HG03565 (cell line): ENCODE data around the gene C1QBP.
A peak's percentile ranks its signal among the peaks of the same experiment; 100 is the strongest.
"Not testable (repeated sequence)": the region's sequence is repeated elsewhere in the genome, so short reads cannot be mapped to it uniquely, and the experiment has no call there.

ENCODE experiments used
- ATAC-seq: cut with Tn5 transposase; IDR thresholded peaks from one replicate; pipeline ENCODE4 v1.9.1; 2021; ENCODE audit warnings: mild to moderate bottlenecking, moderate library complexity; ENCODE audit not compliant: unreplicated experiment

Gene C1QBP

GRCh38 chr17:5434984-5435383 lies 4.0 kb downstream of the C1QBP start:
- no peak for ATAC-seq

DNA sequence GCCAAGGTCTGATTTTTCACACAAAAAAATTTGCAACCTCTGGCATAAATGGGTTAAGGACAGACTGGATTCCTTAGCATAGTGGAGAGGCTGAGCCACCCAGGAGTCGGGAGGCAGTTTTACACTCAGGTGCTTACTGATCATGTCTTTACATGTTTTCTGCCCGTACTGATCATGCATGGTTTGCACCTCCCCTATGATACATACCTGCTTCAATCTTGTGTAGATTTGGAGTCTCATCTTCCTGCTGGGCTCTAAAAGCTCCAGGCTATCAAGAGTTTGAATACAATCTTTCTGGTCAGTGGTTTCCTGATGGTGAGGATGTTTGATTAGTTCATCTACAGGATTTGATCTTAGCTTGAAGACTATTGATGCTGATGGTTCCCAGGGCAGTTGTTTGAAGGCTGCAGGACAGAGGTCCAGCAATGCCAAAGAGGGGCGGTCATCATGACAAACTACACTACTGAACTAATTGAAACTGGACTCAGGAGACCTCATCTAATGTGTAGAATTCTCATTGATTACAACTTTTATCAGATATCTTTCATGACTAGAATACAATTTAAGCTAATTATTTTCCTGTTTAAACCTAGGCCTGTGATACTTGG lies 6.9 kb downstream of the C1QBP start:
- ATAC-seq = no peak

- ATAC-seq = not testable (repeated sequence)
Observed at GRCh38 chr17:5431234-5431633, 7.7 kb downstream of the C1QBP start.

DNA sequence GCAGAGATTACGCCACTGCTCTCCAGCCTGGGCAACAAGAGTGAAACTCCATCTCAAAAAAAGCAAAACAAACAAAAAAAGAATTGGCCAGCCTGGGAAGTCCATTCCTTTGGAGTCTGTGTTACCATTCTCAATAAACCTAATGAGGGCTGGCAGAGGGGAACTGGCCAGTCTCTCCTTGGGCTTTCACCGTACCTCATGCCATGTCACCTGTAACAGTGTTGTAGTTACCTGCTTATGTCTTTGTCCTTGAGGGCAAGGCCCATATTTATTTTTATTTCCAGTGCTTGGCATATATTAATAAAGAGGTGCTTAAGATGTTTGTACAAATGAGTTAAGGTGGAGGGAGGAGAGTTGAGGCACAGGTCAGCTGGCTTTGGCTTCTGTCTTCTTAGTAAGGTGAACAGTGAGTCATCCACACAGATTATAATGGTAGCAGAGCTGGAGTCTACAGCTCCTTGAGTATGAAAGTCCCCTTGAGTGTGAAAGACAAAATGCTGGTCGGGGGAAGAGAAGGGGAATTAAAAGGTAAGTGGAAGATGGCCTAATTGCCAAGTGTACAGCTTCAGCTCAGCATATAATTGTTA lies 8.4 kb downstream of the C1QBP start:
- no peak for ATAC-seq

GRCh38 chr17:5429191-5429887 lies 9.6 kb downstream of the C1QBP start:
- ATAC-seq = no peak

DNA sequence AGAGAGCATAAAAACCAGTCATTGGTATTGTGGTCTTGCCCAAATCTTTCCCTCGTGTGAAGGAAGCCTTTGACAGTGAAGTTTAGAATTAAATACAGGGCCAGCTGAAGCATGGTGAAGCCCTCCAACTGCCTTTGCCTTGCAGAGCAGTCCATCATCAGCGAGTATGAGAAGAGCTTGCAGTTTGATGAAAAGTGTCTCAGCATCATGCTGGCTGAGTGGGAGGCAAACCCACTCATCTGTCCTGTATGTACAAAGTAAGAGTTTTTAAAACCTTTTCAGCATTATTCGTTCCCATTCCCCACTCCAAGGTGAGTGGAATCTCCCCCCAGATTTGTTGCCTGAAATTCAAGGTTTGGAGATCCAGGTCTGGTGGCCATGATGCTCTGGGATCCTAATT lies 13.1 kb downstream of the C1QBP start:
- ATAC-seq = no peak

GRCh38 chr17:5424909-5425308 lies 14.0 kb downstream of the C1QBP start:
- no peak for ATAC-seq

GRCh38 chr17:5422505-5422904 lies 16.4 kb downstream of the C1QBP start:
- no peak for ATAC-seq

GRCh38 chr17:5419959-5420653 lies 18.8 kb downstream of the C1QBP start, which contains the start of gene RPAIN:
Gene RPAIN, plus strand, starts transcription at chr17:5420182. Its CDS starts 29 bp downstream, at chr17:5420211.
- peak; percentile 27 for ATAC-seq

- ATAC-seq = peak; percentile 79
Observed at GRCh38 chr17:5419356-5419958, 19.5 kb downstream of the C1QBP start, which contains the start of gene NUP88. Gene NUP88, minus strand, starts transcription at chr17:5419662. Its CDS starts 12 bp downstream, at chr17:5419650.

DNA sequence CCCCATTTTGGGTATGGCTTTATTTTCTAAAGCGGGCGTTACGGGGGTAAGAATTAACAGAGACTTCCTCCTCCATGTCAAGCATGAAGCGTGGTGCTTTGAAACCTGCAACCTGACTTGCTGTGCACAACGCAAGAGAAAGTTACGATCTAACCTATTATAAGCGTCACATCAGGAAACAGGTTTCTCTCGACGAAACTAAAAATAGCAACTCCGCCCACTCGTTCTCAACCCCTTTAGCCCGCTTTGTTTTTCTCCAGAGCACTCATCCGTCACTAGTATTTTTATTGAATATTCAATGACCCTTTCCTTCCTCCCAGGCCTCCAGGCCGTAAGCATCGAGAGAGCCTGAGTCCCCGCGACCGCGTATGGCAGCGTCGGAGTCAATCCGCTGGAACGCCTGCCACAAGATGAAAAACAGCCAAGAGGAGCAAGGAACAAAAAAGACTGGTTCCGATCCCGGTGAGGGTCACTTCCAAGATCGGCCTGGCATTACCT lies 20.0 kb downstream of the C1QBP start:
- no peak for ATAC-seq

- no peak for ATAC-seq
Observed at GRCh38 chr17:5416901-5417300, 22.1 kb downstream of the C1QBP start.

DNA sequence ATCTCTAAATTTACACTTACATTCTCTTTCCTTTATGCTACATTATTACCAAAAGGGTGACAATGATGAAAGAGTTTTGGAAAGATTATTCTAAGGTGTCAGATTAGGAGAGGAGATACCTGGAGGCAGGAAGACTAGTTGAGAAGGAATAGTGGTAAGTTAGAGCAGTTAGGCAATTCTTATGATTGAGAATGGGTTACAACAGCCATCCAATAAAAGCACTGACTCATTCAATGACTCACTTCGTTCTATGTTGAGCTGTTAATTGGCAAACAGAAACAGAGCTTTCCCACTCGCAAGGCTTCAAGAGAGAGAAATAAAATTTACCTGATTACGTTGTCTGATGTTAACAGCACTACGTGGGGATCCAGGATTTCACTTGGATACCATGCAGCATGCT lies 25.3 kb downstream of the C1QBP start:
- ATAC-seq = no peak

DNA sequence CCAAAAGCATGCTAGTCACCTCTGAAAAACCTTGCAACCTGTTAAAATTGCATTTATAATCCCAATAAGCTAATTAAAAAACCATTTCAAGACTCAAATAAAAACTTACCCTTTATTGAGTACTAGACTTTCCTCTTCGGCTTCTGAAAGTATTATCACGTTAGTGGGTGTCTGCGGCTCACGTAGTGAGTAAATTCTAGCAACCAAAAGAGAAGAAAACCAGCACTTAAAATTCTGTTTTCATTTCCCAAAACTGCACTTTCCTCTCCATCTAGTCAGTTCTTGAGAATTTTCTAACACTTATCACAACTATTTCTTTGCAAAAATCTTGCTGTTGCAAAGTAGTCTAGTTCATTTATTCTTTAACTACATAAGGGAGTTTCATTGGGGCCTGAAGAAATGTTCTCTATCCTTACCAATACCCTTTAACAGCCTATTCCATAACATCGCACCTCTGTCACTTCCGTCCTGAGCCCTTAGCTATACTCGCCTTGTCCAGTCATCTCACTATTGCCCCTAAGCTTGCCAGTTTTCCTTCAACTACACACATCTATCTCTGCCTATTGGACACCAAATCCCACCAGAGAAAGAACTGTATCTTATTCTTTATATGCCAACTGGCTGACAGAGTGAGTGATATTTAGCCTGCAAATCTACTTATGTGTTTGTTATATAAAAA lies 28.2 kb downstream of the C1QBP start:
- no peak for ATAC-seq

DNA sequence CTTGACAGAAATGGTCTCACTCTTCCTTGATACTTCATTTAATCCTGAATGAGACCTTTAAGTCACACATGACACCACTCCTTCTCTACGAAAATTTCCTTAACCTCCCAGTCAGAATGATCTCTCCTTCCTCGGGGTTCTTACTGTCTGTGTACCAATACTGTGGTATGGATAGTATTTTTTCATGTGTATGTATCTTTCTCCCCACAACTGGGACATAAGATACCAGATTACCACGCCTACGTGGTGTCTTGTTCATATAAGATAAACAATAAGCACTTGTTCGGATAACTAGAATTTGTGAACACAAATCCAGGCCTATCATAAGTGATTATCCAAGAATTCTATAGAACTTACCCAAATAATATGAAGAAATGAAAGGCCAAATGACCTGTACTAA lies 30.8 kb downstream of the C1QBP start:
- ATAC-seq = no peak

DNA sequence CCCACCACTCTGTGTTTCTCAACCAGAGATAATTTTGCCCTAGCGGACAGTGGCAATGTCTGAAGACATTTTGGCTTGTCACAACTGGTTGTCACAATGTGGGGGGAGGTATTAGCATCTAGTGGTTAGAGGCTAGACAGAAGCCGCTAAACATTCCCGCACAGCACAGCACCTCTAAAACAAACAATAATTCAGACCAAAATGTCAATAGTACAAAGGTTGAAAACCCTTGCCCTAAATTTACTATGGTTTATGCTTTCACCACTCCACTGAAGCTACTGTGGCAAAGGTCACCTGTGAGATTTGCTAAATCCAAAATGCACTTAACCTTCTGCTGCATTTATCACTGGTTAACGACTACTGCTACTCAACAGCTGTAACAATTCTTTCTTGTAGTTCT lies 33.6 kb downstream of the C1QBP start:
- ATAC-seq = no peak

DNA sequence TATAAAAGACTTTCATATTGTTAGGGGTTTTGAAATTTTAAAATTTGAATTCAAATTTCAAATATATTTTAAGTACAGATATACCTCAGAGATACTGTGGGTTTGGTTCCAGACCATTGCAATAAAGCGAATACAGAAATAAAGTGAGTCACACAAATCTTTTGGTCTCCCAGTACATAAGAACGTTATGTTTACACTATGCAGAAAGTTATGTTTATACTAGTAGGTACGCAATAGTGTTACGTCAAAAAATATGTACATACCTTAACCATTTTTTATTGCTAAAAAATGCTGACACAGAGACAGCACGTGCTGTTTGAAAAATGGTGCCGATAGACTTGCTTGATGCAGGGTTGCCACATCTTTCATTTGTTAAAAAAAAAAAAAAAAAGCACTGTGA lies 39.2 kb downstream of the C1QBP start:
- ATAC-seq = no peak

DNA sequence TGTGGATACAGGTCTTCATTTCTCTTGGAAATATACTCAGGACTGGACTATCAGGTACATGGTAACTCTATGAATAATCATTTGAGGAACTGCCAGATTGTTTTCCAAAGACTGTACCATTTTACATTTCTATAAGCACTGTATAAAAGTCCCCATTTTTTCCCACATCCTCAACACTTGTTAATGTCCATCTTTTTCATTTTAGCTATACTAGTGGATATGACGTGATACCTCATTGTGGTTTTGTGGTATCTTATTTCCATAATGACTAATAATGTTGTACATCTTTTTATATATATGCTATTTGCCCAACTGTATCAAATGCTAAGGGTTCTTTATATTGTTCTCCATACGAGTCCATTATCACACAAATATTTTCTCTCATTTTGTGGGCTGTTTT lies 42.3 kb downstream of the C1QBP start:
- no peak for ATAC-seq

DNA sequence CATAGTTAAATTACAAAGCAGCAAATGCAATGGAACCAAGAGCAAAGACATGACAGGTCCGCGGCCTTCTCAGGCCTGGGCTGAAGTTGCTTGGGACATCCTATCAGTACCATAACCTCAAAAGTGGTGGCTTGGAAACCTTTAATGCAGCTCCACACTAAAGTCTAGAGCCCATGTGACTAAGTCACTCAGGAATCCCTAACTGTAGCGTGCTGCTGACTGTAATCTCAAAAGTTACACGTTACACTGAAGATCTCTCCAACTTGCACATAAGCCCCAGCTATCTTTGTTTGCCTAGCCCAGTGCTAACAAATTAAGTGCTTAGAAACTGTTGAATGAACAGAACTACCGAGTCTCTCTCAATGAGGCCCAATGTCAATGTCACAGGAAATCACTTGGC lies 47.3 kb downstream of the C1QBP start:
- ATAC-seq = no peak
